HG03520 (cell line): ENCODE measurements around the gene CCDC121.
A peak's percentile ranks its signal among the peaks of the same experiment; 100 is the strongest.

Experiments used
- ATAC-seq: cut with Tn5 transposase; IDR thresholded peaks from one replicate; pipeline ENCODE4 v1.9.1; 2021; ENCODE audit warnings: mild to moderate bottlenecking, moderate library complexity; ENCODE audit not compliant: unreplicated experiment

The CCDC121 gene

GRCh38 chr2:27628767-27629709, at the start of gene CCDC121, which contains the start of gene GPN1:
Gene CCDC121, minus strand, starts transcription at chr2:27629012. Its CDS starts 1,213 bp downstream, at chr2:27627799.
Gene GPN1, plus strand, starts transcription at chr2:27629050. Its CDS starts 9 bp downstream, at chr2:27629059.
- peak; percentile 93 for ATAC-seq

- ATAC-seq: no peak
Measured at GRCh38 chr2:27672723-27673486, 44.1 kb upstream of the CCDC121 start.

- ATAC-seq: no peak
Measured at GRCh38 chr2:27671235-27671634, 42.4 kb upstream of the CCDC121 start.

GRCh38 chr2:27667446-27667845, 38.6 kb upstream of the CCDC121 start:
- ATAC-seq: no peak

GRCh38 chr2:27664622-27665363, 36.0 kb upstream of the CCDC121 start:
- no peak for ATAC-seq

GRCh38 chr2:27664154-27664574, 35.4 kb upstream of the CCDC121 start:
- ATAC-seq: peak; percentile 13

- peak; percentile 68 for ATAC-seq
Measured at GRCh38 chr2:27663285-27664153, 34.7 kb upstream of the CCDC121 start, which contains the start of the genes SLC4A1AP and SUPT7L. Gene SLC4A1AP, plus strand, starts transcription at chr2:27663889. Its CDS starts 26 bp downstream, at chr2:27663915. Gene SUPT7L, minus strand, starts transcription at chr2:27663614. Its CDS starts 1,422 bp downstream, at chr2:27662192.

- ATAC-seq: no peak
Measured at GRCh38 chr2:27661371-27661770, 32.6 kb upstream of the CCDC121 start.

GRCh38 chr2:27655155-27655951, 26.5 kb upstream of the CCDC121 start:
- no peak for ATAC-seq

- no peak for ATAC-seq
Measured at GRCh38 chr2:27653397-27653796, 24.6 kb upstream of the CCDC121 start.

GRCh38 chr2:27652790-27653189, 24.0 kb upstream of the CCDC121 start:
- no peak for ATAC-seq

- no peak for ATAC-seq
Measured at GRCh38 chr2:27652341-27652740, 23.5 kb upstream of the CCDC121 start.

GRCh38 chr2:27651056-27651455, 22.2 kb upstream of the CCDC121 start:
- ATAC-seq: no peak

- no peak for ATAC-seq
Measured at GRCh38 chr2:27647737-27648136, 18.9 kb upstream of the CCDC121 start.

- no peak for ATAC-seq
Measured at GRCh38 chr2:27647289-27647688, 18.5 kb upstream of the CCDC121 start.

- ATAC-seq: no peak
Measured at GRCh38 chr2:27645197-27645596, 16.4 kb upstream of the CCDC121 start.

GRCh38 chr2:27640722-27641245, 12.0 kb upstream of the CCDC121 start:
- ATAC-seq: no peak

- ATAC-seq: no peak
Measured at GRCh38 chr2:27638709-27639108, 9.9 kb upstream of the CCDC121 start.
